ENCODE results near the gene TIMP3. TPM values are rescaled to one million over a fixed set of nuclear protein-coding genes. Genes with fewer than 3 reads are reported as not detected.
A peak's percentile ranks its signal among the peaks of the same experiment; 100 is the strongest.
"Not testable (repeated sequence)": the region's sequence is repeated elsewhere in the genome, so short reads cannot be mapped to it uniquely, and the experiment has no call there.

Gene TIMP3
- total RNA-seq (2014; rRNA removed; shearing (Covaris generic)), result 22.8 and 25.5 TPM in 2 replicates

DNA sequence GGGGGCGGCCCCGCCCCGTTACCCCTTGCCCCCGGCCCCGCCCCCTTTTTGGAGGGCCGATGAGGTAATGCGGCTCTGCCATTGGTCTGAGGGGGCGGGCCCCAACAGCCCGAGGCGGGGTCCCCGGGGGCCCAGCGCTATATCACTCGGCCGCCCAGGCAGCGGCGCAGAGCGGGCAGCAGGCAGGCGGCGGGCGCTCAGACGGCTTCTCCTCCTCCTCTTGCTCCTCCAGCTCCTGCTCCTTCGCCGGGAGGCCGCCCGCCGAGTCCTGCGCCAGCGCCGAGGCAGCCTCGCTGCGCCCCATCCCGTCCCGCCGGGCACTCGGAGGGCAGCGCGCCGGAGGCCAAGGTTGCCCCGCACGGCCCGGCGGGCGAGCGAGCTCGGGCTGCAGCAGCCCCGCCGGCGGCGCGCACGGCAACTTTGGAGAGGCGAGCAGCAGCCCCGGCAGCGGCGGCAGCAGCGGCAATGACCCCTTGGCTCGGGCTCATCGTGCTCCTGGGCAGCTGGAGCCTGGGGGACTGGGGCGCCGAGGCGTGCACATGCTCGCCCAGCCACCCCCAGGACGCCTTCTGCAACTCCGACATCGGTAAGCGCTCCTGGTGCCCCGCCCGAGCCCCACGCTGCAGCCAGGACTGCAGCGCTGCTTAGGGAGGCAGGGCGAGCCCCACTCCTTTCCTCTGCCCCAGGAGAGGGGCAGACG, at the start of gene TIMP3:
Gene TIMP3 (plus strand): TSS at position 169 of the 700 bp plus-strand sequence. CDS start 297 bp downstream, at position 466.
- peak; percentile 24 for DNase-seq (ENCODE audit: low spot score)

DNA sequence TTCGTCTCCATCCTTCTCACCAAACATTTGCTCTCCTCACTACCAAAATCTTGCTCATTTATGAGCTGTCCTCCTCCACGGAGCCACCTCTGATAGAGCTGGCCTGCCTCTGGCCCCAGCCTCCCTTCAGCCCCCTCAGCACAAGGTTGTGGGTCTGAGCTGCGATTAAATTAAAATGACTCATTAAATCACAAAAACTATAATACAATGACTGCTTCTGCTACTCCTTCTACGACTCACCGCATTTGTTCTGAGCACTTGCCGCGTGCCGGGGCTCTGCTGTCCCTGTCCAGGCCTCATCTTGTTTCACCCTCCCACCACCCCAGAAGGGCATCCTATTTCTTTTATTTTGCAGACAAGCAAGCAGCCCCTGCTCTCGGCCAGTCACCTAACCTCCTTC, 49.2 kb upstream of the TIMP3 start:
- no peak for DNase-seq (ENCODE audit: low spot score)

- no peak for DNase-seq (ENCODE audit: low spot score)
Measured at GRCh38 chr22:32752816-32753520, 48.5 kb upstream of the TIMP3 start.

DNA sequence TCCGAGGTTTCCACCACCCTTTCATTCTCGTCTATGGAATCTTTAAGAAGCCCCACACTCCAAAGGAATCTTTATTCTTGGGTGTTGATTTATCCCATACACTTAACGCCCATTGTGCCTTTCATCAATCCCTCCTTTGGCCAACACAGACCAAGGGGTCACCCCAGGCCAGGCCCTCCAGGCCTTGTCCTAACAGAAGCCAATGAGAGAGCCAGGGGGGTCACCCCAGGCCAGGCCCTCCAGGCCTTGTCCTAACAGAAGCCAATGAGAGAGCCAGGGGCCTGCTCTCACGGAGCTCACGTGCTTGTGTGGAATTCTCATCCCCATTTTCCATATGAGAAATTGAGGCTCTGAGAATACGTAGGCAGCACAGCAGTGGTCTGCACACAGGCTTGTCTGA, 47.9 kb upstream of the TIMP3 start:
- DNase-seq (ENCODE audit: low spot score), result no peak

DNA sequence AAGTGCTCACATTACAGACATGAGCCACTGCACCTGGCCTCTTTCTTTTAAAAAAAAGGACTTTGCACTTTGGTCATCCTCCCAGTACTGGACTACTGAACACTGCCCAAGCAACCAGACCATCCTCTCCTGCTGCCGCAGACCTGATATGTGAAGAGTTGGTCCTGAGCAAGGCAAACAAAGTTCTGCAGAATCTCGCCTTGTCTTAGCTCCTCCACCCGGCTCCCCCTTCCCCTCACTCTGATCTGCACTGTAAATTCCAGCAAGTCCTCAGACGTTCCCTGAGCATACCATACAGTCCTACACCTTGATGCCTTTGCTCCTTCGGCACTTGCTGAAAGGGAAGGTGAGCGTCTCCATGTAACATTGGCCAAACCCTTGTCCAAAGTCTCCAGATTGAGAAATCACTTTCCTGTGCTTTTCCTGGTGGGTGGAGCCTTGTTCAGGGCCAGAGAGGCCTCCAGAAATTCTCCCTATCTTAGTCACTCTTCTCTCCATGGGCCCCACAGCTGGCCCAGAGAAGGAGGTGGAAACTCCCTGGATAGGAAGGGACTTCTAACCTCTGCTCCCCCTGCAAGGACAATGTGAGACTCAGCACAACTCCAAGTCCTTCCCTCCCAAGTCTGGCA, 47.0 kb upstream of the TIMP3 start:
- DNase-seq (ENCODE audit: low spot score), result no peak

- DNase-seq (ENCODE audit: low spot score), result not testable (repeated sequence)
Measured at GRCh38 chr22:32757086-32757762, 44.3 kb upstream of the TIMP3 start.

GRCh38 chr22:32758866-32759385, 42.6 kb upstream of the TIMP3 start:
- DNase-seq (ENCODE audit: low spot score), result no peak

DNA sequence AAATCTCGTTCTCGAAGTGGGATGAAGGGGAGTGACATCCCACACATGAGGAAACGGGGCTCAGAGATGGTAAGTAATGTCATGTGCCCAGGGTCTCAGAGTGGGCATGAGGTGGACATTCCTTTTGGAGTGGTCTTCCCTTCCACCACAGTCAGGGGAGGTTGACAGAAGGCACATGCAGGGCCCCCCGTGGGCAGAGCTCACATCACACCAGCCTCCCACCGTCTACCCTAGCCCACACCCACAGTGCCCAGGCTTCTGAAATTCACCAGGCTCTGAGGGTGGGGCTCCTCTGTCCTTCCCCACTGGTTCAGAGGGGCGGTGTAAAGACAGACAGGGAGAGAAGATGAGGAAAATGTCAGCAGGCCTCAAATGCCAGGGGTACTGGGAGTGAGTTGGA, 41.1 kb upstream of the TIMP3 start:
- DNase-seq (ENCODE audit: low spot score), result no peak

DNA sequence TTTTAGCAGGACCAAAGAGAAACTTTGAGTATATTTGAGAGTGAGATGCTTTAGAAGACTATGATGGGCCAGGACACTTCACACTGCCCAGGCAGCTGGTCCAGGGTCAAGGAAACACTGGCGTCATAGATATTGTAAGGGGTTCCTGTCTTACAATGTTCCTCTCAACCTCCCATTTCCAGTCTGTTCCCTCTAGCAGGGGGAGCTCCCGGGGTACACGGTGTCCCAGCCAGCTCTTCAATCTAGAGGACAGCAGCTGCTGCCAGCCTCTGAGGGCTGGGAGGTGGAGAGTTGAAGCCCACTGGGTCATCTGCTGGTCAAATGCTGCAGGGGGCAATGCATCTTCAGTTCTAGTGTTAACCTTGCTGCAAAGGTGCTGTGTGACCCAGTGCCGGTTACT, 40.7 kb upstream of the TIMP3 start:
- no peak for DNase-seq (ENCODE audit: low spot score)

DNA sequence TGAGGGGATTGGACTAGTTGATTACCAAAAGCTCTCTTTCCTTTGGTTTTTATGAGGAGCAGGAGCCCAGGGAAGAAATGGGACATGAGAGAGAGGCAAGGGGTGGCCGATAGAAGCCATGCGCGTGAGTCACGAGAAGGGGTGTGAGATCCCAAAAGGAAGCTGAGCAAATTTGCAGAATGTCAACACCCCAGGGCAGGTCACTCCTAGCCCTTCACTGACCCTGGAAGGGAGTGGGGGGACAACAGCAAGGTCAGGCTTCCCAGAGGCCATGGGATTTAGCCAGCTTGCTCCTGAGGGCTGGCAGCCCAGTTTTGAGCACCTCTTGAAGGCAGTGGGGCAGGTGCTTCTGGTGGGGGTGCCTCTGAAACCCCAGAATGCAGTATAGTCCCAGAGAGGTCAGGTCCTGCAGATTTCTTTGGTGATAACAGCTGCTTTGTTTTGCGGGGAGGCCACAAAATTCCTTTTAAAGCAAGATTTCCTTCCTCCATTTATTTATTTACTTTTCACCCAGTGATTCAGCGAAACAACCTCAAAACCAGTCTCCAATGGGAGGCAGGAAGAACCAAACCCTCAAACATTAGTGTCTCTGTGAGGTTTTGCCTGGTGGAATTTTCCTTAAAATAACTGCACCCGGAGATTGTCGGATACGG, 40.1 kb upstream of the TIMP3 start:
- DNase-seq (ENCODE audit: low spot score), result peak; percentile 76

- DNase-seq (ENCODE audit: low spot score), result peak; percentile 53
Measured at GRCh38 chr22:32764330-32765131, 37.0 kb upstream of the TIMP3 start.

GRCh38 chr22:32765132-32765618, 36.3 kb upstream of the TIMP3 start:
- DNase-seq (ENCODE audit: low spot score), result no peak

DNA sequence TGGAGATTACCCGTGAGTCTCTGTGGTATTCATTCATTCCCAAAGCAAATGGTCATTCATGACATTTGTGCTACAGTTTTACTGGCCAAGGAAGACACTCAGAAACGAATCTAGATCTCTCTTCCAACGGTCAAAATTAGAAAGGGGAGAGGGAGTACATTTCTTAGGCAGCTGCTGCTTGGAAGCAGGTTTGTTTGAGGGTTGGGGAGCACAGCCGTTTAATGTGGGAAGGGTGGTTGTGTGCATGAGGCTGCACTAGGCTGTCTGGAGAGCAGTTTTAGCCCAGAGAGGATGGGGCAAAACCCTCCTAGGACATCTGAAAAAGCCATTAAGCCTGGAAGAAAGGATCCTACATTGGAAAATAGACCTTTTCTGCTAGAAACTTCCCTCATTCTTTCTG, 29.7 kb upstream of the TIMP3 start:
- no peak for DNase-seq (ENCODE audit: low spot score)

DNA sequence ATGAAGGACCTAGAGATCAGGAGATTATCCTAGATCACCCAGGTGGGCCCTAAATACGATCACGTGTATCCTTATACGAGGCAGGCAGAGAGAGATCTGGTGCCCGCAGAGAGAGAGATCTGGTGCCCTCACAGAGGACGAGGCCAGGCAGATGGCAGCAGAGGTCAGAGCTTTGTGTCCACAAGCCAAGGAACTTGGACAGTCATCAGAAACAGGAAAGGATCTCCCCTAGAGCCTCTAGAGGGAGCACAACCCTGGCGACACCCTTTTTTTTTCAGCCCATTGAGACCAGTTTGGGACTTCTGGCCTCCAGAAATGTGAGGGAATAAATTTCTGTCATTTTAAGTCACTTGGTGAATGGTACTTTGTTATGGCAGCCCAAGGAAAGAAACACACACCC, 25.5 kb upstream of the TIMP3 start:
- DNase-seq (ENCODE audit: low spot score), result no peak

GRCh38 chr22:32776397-32776796, 25.1 kb upstream of the TIMP3 start:
- no peak for DNase-seq (ENCODE audit: low spot score)

GRCh38 chr22:32776802-32777201, 24.7 kb upstream of the TIMP3 start:
- DNase-seq (ENCODE audit: low spot score), result peak; percentile 60

GRCh38 chr22:32777987-32778386, 23.5 kb upstream of the TIMP3 start:
- no peak for DNase-seq (ENCODE audit: low spot score)

DNA sequence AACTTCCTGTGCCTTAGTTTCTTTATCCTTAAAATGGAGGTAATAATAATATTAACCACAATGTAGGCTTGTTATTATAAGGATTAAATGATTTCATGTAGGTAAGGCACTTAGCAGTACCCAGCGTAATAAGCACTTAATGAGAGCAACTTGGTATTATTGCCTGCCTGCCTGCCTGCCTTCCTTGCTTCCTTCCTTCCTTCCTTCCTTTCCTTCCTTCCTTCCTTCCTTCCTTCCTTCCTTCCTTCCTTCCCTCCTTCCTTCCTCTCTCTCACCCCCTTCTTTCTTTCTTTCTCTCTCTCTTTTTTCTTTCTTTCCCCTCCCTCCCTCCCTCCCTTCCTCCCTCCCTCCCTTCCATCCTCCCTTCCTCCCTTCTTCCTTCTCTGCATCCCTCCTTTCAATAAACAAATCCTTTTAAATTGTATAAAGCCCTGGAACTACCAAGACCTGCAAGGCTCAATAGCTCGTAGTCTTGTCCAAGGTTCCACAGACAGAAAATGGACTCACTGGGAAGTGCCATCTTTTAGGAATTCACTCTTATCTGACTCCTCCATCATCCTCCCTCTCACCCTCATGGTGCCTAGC, 20.7 kb upstream of the TIMP3 start:
- no peak for DNase-seq (ENCODE audit: low spot score)

DNA sequence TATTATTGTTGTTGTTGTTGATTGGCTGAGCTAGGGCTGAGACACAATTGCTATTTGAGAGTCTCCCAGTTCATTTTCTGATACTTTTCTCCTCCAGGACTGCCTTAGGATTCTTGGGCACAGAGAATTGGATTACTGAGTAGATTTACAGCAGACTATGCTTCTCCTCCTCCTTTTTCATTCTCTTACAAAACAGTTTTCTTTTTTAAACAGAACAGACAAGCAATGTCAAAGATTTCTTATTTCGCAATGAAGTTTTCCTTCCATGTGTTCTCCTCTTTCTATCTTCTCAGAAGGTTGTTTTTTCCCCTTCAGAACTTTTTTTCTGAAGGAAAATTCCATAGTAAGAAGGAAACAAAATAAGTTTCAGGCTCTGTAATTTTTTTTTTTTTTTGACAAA, 19.8 kb upstream of the TIMP3 start:
- no peak for DNase-seq (ENCODE audit: low spot score)
